Hippocampal formation (tissue), 2 donors: ENCODE results near the gene ZEB2.

Experiments
- DNase-seq, 2 donors: peaks; one replicate each; lab custom pipeline; 2025; lab: John Stamatoyannopoulos, UW

The ZEB2 gene

DNA sequence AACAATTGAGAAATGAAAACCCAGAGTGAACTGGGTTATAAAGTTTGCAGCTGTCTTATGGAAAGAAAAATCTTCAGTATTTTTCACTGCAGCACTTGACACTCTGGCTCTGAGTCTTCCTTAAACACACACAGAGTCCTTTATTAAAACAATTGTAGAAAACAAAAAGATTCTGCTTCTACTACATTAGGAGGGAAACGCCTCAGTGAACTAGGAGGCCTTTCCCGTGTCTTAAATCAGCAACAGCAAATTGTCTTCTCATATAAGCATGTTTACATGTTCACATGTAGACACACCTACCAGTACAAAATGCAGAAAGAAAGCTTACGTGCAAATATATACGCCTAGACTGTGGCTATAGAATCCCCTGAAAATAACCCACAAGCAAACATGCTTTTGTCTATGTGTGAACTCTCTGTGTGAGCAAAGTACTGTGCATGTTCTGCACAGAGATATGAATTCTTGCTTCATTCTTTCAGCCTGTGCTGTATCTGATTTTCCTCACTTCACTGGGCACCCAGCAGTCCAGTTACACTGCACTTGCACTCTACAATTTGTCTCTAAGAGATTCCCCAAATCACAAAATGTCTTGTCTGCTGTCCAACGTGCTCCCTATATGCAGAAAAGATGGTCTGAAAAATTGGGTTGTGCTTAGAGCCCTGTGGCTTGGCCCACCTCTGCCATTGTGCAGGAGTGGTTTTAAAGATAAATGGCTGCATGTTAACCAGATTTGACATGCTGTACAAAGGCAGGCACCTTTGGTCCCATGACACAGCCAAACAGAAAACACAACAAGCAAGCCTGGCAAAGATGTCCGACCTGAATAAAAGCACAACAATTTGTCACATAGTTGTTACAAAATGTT is 24.5 kb downstream of the ZEB2 start:
- no peak for DNase-seq

DNA sequence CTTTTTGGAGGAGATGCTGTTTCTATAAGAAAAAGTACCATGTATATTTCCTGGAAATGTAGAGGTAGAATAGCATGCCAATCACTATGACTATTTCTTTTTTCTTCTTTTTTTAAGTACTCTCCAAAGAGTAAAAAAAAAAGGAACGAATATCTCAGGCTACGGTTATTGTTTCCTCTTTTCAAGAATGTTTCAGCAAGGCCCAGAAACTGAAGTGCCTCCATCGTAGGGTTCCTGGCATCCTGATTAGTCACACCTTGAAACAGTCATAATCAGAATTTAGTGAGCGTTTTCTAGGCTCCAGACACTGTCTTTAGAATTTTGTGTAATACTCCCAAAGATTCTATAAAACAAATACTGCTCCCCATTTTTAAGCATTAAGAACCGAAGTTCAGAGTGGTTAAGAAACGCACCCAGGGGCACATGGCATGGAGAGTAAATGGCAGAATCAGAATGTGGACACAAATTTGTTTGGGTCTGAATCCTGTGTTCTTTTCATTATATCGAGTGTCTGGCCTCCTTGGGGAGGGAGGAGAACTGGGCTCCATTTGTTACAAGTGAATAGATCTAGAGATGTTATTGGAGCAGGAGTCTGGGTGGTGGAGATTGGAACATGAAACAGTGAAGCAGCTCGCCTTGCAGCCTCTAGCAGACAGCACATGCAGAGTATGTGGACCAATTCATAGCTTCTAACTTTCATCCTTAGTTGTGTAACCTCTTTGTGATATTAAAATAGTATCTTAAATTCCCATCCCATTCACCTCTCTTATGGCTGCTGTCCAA is 26.7 kb downstream of the ZEB2 start:
- no peak for DNase-seq

- DNase-seq, result no peak
Observed at GRCh38 chr2:144490857-144491256, 29.1 kb downstream of the ZEB2 start.

DNA sequence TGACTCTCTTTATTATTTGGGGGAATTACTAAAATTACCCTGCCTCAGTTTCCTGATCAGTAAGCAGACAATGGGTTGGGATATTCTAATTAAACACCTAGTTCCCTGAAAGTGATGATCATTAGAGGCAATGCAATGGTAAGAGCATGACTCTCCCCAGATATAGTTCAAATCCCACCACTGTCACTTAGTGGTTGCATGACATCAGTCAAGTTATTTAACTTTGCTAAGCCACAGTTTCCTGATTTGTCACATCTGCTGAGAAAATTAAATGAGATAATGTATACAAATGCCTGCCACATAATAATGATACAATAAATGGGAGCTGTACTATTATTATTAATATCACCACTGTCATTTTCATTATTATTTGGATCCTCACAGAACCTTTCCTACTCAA is 29.9 kb downstream of the ZEB2 start:
- no peak for DNase-seq

- DNase-seq, result no peak
Observed at GRCh38 chr2:144489315-144489916, 30.5 kb downstream of the ZEB2 start.

DNA sequence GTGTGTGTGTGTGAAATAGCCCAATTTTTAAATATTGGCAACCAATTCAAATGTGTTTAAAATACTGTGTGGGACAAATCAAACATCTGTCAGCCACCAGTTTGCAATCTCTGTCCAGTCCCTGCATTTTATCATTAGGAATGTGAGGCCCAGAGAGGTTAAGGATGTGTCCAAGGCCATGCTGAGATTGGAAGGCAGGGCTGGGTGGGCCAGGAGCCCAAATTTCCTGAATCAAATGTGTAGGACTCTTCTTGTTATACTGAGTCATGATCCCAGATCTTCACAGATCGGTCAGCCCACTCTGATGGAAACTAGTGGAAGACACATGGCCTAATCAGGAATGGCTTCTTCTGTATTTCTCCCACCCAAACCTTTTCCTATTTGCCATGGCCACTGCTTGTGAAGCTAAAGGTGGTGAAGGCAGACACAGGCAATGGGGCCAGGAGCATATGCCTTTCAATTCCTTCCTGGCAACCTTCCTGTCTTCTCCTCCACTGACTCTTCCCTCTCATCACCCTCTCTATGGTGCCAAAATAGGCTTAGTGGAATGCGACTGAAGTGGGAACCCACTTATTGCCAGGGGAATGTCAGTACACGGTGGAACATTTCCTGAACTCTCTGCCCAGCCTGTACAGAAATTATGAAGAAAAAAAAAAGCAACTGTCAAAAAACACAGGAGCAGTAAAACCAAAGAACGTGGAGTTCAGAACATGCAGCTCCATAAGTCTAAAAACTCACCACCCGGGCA is 35.5 kb downstream of the ZEB2 start:
- DNase-seq, result no peak

DNA sequence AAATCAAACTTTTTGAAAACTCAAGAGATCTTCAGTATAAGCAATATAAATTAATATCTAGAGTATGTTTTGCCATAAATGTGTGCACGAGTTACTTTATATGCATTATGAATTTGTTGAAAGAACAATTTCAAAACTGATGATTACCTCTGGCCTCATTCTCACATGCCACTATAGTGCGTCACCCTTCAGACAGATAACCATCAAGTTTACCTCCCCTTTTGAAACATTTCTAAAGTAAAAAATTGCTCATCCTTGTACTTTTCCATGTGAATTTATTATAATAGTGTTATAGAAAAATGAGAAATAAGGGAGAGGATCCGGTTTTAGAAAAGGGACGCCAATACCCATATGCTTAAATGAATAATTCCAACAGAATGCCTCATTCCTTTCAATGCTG is 38.3 kb downstream of the ZEB2 start:
- no peak for DNase-seq

- no peak for DNase-seq
Observed at GRCh38 chr2:144481109-144481508, 38.8 kb downstream of the ZEB2 start.

DNA sequence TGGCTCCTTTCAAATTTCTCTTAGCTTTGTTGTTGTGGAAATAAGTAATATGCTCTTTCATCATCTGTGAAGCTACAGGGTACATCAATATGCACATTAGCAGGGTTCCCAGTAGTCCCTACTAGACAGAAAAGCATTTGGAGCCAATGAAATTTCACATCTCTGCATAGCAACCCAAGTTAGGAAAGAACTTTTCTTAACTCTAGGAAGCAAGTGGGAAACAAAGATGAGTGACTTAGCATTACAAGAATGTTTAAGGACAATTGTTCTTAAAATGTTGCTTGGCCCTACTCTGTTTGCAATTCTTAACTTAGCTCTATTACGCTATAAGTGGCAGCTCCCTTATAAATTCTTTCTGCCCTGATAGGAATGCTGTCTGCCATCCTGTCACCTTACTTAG is 39.6 kb downstream of the ZEB2 start:
- no peak for DNase-seq

GRCh38 chr2:144479659-144480058 is 40.3 kb downstream of the ZEB2 start:
- no peak for DNase-seq

- no peak for DNase-seq
Observed at GRCh38 chr2:144479138-144479537, 40.8 kb downstream of the ZEB2 start.

DNA sequence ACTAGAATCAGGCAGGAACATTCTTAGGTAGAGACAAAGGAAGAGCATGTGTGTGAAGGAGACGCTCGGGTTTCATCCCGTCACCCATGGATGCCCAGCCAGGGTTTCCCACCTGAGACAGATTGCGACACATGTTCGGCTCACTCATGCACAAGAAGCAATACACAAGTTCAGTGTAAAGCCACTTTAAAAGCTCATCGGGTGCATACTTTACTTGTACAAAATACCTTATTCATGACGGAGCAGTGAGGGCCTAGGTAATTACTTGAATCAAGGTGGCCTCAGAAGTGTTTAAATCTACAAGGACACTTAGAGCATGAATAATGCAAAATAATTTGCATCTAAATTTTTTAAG is 42.0 kb downstream of the ZEB2 start:
- no peak for DNase-seq

DNA sequence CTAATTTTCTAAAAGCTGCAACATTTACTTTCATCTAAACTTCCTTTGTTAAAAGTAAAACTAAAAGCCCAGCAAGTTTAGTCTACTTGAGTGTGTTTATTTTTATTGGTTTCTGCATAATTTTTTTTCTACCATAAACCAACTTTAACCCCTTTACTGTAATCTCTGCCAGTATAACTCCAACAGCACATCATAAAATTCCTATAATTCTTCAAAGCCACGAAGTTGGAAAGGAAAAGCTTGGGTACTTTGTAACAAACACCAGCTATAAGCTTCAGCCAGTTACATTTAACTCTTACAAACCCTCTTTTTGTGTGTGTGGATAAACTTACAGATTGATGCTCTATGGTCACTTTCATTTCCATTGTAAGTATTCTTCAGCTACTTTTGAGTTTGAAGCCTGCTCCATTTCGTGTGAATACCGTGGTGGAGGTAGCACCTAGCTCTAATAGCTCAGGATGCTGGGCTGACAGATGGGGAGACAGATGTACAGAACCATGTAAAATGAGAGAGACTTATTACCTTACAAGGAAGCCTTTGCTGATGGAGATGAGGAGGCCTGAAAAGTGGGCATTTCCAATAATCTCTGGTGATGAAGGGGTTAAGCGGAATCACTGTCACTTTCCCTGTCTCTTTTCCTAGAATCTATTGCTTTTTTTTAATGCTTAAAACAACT is 42.5 kb downstream of the ZEB2 start:
- no peak for DNase-seq

DNA sequence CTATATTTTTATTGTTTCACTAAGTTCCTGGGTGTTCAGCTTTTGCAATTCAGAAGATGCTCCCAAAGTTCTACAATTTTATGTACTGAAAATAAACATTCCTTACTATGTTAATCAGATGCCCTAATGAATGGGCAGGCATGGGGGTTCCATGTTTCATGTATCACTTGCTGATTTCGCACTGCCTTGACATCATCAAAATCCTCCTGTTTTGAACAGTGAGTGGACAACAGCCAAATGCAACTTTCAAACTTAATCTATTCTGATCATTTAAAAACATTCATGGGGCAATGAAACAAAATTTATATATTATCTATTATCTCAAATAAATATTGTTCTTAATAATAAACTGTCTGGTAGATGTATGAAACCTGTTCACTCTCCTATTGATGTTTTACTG is 43.2 kb downstream of the ZEB2 start:
- no peak for DNase-seq

DNA sequence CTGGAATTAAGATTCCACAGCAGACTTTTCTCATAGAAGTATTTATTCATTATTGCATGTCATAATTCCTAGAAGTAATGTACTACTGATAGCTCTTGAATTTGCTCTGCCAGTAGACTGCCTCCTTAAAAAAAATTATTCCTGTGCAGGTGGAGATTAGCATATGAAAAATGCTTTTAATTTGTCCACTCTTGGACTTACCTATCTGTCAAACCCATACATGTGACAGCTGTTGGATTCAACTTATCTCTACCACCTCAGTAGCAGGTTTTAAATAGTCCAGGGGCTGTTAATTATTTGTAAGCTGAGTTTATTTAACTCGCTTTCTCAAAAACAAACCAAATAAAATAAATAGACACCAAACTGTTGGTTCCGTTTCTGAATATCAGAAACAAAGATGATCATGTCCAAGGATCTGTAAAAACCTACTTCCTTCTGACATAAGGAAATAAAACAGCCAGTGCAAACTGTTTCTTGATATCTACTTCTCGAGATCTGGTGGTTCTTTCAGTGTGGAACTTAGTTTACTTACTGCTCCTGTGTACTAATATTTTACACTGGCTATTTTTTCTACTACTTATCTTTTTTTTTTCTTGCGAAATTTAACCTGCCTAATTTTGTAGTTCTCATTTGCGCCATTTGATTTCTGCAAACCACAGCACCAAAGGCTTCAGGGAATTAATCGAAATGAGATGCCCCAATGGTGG is 44.2 kb downstream of the ZEB2 start:
- no peak for DNase-seq

- DNase-seq, result no peak
Observed at GRCh38 chr2:144475044-144475443, 44.9 kb downstream of the ZEB2 start.

DNA sequence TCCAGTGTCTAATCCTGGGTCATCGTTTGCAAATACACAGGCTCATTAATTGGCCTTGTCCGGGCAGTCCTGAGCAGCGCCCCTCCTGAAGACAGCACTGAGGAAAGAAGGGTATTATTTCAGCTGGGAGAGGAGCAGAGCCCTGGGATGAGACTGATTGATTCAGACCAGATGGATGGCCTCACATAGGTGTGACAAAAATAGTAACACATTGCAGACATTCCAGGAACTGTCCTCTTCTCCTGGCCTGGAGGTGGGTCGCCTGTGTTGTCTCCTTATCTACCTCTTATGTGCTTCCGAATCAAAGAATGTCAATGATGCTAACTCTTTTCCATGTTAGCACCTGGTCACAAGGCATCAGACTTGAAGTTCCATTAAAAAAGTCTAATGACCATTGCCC is 45.9 kb downstream of the ZEB2 start:
- DNase-seq, result no peak

- no peak for DNase-seq
Observed at GRCh38 chr2:144472911-144473310, 47.0 kb downstream of the ZEB2 start.

- DNase-seq, result no peak
Observed at GRCh38 chr2:144472046-144472412, 47.9 kb downstream of the ZEB2 start.

- no peak for DNase-seq
Observed at GRCh38 chr2:144471305-144472045, 48.4 kb downstream of the ZEB2 start.
